NCI-H2227 treated with DMSO at 0.1 percent for 48 hours (cell line): ENCODE results near the gene CPPED1.

Experiments used
- DNase-seq: peaks from one replicate; lab custom pipeline; 2025; lab: John Stamatoyannopoulos, UW

CPPED1 gene

DNA sequence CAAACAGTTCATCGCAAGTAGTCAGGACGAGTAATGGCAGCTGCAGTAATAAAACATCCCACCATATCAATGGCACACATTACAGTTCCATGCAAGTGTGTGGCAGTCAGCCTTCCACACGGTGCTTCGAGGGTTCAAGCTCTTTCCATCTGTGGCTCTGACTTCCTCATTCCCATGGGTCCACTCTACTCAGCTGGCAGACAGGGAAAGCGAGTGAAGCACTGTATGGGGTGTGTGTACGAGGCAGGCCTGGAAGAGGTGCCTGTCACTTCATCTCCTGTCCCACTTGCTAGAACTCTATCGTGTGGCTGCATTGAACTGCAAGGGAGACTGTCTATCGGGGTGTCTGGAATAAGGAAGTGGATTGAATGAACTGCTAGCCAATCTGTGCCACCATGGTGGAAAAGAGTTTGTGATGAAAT, 160.6 kb downstream of the CPPED1 start:
- no peak for DNase-seq

- DNase-seq: no peak
Measured at GRCh38 chr16:12639044-12639443, 164.6 kb downstream of the CPPED1 start.

DNA sequence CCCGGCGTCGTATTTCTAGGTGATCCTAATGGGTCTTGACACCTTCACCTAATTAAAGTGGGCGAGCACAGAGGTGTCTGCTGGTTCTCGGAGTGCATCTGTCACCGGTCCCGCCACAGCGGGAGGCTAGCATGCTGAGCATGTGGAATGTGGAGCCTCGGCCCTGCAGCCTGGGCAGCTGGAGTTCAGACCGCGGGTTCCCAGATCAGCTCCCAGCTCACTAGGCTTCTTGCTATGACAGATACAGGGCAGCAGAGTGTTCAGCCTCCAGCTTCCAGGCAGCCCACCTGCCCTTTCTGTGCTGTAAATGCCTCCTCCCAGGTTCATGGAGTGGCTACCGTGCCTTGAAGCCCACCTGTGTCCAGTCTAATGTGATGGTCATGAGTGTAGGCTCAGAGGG, 166.7 kb downstream of the CPPED1 start:
- DNase-seq: no peak

DNA sequence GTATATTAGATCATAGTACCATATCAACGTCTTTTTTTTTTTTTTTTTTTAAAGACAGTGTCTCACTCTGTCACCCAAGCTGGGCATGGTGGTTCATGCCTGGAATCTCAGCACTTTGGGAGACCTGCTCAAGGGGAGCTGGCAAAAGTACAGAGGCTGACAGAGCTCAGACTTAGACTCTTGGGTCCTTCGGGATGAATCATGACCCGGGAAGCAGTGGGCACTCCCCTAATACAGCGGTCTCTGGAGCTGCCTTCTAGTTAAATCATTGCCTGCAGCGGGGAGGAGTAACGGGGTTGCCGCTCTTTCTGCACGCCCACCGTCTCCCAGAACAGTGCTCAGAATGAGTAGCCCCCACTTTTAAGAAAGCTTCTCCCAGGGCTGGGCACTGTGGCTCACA, 174.4 kb downstream of the CPPED1 start:
- DNase-seq: no peak

DNA sequence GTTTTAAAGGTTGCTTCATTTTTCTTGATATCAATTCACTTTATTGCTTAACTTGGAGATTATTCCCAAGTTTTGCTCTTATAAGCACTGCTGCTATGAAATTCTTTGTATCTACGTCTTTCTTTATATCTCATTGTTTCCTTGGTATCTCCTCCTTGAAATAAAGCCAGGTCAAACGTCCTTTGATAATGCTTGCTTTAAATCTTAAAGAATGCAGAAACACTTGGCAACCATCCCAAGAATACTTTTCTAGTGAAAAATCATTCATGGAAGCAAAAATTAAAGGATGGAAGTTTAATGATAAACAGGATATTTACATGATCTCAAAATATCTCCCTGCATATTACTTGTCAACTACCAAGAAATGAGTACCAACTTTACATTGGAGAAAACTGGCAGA, 175.2 kb downstream of the CPPED1 start:
- DNase-seq: no peak

DNA sequence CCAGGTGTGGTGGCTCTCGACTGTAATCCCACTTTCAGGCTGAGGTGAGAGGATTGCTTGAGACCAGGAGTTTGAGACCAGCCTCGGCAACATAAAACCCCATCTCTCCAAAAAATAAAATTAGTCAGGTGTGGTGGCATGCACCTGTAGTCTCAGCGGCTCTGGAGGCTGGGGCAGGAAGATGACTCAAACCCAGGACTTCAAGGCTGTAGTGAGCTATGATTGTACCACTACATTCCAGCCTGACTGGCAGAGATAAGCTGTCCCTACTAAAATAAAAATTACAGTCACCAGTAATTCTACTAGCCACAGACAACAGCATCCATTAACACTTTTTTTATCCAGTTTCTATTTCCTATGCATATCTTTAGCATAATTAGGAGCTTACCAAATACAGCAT, 176.3 kb downstream of the CPPED1 start:
- DNase-seq: no peak

GRCh38 chr16:12626411-12626810, 177.3 kb downstream of the CPPED1 start:
- no peak for DNase-seq

GRCh38 chr16:12625716-12626115, 178.0 kb downstream of the CPPED1 start:
- DNase-seq: no peak

DNA sequence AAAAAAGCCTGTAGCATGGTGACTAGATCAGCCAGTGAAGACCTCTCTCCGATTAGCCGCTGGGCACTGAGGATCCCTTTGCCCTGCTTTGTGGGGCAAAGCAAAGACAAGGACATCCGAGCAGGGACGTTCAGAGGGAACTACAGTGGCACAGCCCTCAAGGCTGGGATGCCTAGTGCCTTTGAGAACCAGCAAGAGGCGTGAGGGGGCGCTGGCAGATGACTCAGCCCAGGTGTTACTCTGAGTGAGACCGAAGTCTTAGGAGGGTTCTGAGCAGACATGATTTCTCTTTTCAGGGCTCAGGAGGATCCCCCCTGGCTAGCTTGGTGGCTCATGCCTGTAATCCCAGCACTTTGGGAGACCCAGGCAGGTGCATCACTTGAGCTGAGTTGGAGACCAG, 178.6 kb downstream of the CPPED1 start:
- DNase-seq: no peak

DNA sequence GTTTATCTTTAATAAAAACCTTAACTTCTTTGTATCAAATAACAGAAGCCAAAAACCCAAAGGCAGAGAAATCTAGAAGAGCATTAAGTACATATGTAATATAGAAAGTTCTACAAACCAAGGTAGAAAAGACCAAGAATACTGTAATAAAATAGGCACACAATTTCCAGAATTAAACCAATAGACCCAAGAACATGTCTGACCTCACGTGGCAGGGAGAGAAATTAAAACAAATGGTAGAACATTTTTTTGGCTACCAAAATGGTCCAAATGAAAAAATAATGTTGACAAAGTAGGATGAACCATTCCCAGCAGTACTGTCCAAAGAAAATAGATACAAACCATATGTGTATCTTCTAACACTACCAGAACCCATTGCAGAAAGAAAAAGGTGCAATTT, 183.5 kb downstream of the CPPED1 start:
- DNase-seq: no peak

GRCh38 chr16:12618515-12618914, 185.2 kb downstream of the CPPED1 start:
- DNase-seq: no peak

DNA sequence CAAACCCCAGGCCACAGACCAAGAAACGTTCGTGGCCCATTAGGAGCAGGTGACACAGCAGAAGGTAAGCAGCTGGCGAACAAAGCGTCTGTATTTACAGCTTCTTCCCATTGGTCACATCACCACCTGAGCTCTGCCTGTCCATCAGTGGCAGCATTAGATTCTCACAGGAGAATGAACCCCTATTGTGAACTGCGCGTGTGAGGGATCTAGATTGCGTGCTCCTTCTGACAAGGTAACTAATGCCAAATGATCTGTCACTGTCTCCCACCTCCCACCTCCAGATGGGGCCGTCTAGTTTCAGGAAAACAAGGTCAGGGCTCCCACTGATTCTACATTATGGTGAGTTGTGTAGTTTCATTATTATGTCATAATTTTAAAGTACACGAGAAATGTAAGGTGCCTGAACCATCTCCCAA, 186.3 kb downstream of the CPPED1 start:
- DNase-seq: no peak

- DNase-seq: no peak
Measured at GRCh38 chr16:12614662-12615278, 188.9 kb downstream of the CPPED1 start.

- no peak for DNase-seq
Measured at GRCh38 chr16:12613992-12614661, 189.6 kb downstream of the CPPED1 start.

GRCh38 chr16:12613131-12613991, 190.3 kb downstream of the CPPED1 start:
- DNase-seq: no peak

DNA sequence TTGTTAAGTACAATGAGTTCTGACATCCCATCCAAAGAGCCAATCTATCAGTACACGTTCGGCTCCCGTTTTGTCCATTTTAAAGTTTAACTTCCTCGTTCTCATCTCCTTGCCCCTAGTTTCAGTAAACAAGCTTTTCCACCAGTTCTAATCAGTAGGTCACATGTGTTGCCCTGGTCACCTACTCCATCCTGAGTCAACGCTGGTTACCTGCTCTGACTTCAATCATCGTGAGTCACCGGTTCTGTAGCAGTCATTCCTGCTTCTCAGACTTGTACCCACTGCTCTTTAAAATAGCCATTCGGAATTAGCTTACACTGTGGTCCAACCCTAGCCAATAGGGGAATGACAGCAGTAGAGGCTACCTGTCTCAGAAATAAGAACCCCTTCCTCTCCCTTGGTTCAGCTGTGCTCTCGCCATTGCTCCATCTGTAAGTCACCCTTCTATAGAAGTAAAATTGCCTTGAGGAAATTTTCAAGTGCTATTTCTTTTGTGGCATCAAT, 191.0 kb downstream of the CPPED1 start:
- DNase-seq: no peak

DNA sequence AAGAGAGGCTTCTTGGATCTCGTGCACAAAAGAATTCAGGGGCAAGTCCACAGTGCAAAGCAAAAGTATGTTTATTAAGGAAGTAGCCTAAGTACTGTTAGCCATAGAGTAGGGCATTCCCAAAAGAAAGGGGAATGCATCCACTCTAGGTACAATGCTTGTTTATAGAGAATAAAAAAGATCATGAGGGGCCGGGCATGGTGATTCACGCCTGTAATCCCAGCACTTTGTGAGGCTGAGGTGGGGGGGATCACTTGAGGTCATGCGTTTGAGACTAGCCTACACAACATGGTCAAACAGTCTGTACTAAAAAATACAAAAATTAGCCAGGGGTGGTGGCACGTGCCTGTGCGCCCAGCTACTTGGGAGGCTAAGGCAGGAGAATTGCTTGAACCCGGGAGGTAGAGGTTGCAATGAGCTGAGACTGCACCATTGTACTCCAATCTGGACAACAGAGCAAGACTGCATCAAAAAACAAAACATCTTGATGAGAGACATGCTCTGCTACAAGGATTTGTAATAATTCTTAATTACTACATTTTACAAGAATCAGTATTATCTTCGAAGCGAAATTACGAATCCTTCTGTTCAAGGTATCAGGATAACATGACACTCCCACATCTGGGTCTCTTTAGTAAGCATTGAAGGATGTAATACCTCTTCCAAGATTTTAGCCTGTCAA, 191.6 kb downstream of the CPPED1 start:
- no peak for DNase-seq

- DNase-seq: no peak
Measured at GRCh38 chr16:12611006-12611477, 192.6 kb downstream of the CPPED1 start.

DNA sequence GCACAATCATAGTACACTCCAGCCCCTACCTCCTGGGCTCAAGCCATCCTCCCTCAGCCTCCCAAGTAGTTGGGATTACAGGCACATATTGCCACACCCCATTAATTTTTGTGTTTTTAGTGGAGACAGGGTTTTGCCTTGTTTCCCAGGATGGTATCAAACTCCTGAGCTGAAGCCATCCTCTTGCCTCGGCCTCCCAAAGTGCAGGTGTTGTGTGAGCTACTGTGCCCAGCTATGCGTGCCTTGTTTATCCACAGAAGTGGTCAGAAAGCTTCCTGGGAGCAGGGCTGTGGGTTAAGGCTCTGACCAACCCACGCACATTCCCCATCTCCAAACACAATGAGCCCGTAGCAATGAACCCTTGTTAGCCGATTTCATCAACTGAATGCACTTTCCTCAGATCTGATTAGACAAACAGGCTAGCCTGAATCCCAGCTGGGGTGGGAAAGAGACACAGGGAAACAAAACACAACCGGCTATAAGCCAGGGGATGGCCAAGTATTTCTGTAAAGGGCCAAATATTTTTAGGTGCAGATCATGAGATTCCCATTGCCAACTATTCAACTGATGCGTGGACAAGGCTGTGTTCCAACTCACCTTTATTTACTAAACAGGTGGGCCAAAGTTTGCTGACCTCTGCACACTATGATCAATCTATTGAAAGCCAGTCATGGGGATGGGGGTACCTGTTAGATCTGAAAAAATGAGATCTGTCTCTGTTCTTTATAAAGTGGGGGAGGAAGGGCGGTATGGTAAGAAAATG, 193.6 kb downstream of the CPPED1 start:
- no peak for DNase-seq
